MV-4-11 (cell line): ENCODE data around the gene HOXD3.

ENCODE experiments used
- DNase-seq: peaks from one replicate; lab custom pipeline; 2025; lab: John Stamatoyannopoulos, UW

HOXD3 gene

GRCh38 chr2:176212276-176212675, 55.2 kb downstream of the HOXD3 start:
- DNase-seq: no peak

GRCh38 chr2:176213406-176213805, 56.3 kb downstream of the HOXD3 start:
- no peak for DNase-seq
